ENCODE data around the gene ATM. TPM values are rescaled to one million over a fixed set of nuclear protein-coding genes. Genes with fewer than 3 reads are reported as not detected.

ATM gene
- total RNA-seq, 4 donors from 2014 or later: 28.3 to 73.1 (median 34.1) TPM

GRCh38 chr11:108351468-108351867 lies 128.6 kb downstream of the ATM start:
- peaks cover 34 to 92% (median 47%) of the 10 kb centered on the region in 4 donors for H3K36me3 ChIP-seq
- H3K4me1 ChIP-seq: no peaks in the 10 kb centered on the region
- no peak overlapping the region for H3K27ac ChIP-seq (replicated peaks in 1 of 4)
- intact Hi-C loops (cut with DNase I): no loop called here
- H3K4me3 ChIP-seq: no peak overlapping the region
- no peak for DNase-seq (ENCODE audit: extremely low spot score)
- TF ChIP-seq, protein P1, sequence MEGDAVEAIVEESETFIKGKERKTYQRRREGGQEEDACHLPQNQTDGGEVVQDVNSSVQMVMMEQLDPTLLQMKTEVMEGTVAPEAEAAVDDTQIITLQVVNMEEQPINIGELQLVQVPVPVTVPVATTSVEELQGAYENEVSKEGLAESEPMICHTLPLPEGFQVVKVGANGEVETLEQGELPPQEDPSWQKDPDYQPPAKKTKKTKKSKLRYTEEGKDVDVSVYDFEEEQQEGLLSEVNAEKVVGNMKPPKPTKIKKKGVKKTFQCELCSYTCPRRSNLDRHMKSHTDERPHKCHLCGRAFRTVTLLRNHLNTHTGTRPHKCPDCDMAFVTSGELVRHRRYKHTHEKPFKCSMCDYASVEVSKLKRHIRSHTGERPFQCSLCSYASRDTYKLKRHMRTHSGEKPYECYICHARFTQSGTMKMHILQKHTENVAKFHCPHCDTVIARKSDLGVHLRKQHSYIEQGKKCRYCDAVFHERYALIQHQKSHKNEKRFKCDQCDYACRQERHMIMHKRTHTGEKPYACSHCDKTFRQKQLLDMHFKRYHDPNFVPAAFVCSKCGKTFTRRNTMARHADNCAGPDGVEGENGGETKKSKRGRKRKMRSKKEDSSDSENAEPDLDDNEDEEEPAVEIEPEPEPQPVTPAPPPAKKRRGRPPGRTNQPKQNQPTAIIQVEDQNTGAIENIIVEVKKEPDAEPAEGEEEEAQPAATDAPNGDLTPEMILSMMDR (IDR thresholded peaks at IDR 0.05): no peak
- no peak for TF ChIP-seq POLR2AphosphoS5 (IDR thresholded peaks at IDR 0.05)
- no peak for TF ChIP-seq EP300 (IDR thresholded peaks at IDR 0.05)
- TF ChIP-seq POLR2A (IDR thresholded peaks at IDR 0.05; ENCODE audit: low read depth): no peak
- H3K27me3 ChIP-seq: no peaks in the 10 kb centered on the region
- H3K9me3 ChIP-seq: no peaks in the 10 kb centered on the region

DNA sequence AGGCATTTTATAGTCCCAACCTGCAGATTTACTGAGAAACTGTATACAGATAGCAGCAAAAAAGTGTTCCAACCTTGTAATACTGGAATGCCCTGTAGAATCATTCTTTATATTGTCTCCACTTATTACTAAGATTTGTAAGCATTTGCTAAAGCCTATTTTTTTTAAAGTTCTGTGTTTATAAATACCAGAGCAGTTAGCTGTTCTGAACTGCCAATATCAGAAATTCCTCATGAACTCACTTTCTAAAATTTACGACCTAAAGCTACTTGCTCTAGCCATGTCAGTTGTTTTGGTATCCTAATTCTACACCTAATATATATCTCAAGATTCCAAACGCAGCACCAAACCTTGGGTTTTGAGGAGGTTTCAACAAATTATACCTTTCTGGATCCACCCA lies 141.3 kb downstream of the ATM start:
- intact Hi-C loops (cut with DNase I): no loop called here
- WGBS: 85% methylated on average over 2 of the region's 2 CpGs
- TF ChIP-seq, protein P1 (IDR thresholded peaks at IDR 0.05): no peak
- no peak for TF ChIP-seq EP300 (IDR thresholded peaks at IDR 0.05)
- no peak for TF ChIP-seq POLR2A (IDR thresholded peaks at IDR 0.05; ENCODE audit: low read depth)
- no peak for TF ChIP-seq POLR2AphosphoS5 (IDR thresholded peaks at IDR 0.05)

DNA sequence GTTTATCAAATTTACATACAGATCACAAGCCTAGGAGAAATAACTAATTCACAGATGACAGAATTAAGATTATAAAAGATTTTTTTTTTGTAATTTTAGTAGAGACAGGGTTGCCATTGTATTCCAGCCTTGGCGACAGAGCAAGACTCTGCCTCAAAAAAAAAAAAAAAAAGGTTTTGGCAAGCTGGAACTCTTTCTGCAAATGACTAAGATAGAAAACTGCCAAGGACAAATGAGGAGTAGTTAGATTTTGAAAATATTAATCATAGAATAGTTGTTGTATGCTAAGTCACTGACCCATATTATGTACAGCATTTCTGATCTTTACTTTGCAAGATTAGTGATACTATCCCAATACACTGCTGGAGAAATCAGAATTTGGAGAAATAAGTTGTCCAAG lies 145.3 kb downstream of the ATM start:
- Histone ChIP-seq H3K27me3 (no peaks in the 10 kb centered on the region), H3K36me3 (peaks cover 4 to 26% (median 15%) of the 10 kb centered on the region in 4 donors), H3K27ac (replicated peaks in 1 of 4) (no peak overlapping the region), H3K4me3 (no peak overlapping the region), H3K9me3 (no peaks in the 10 kb centered on the region), H3K4me1 (no peaks in the 10 kb centered on the region)
- TF ChIP-seq EP300 (IDR thresholded peaks at IDR 0.05) (no peak), POLR2AphosphoS5 (IDR thresholded peaks at IDR 0.05) (no peak), POLR2A (IDR thresholded peaks at IDR 0.05; ENCODE audit: low read depth) (no peak)
- TF ChIP-seq, protein P1 (IDR thresholded peaks at IDR 0.05): no peak
- intact Hi-C loops (cut with DNase I): no loop called here
- 91% methylated on average over 1 of the region's 1 CpG for WGBS
- no peak for DNase-seq (ENCODE audit: extremely low spot score)

More for the DNA sequence above, 141.3 kb downstream of the ATM start:
- no peak overlapping the region for H3K27ac ChIP-seq (replicated peaks in 1 of 4)
- no peak overlapping the region for H3K4me3 ChIP-seq
- H3K4me1 ChIP-seq: no peaks in the 10 kb centered on the region
- H3K27me3 ChIP-seq: no peaks in the 10 kb centered on the region
- H3K9me3 ChIP-seq: no peaks in the 10 kb centered on the region
- H3K36me3 ChIP-seq: peaks cover 4 to 26% (median 15%) of the 10 kb centered on the region in 4 donors
- no peak for DNase-seq (ENCODE audit: extremely low spot score)

DNA sequence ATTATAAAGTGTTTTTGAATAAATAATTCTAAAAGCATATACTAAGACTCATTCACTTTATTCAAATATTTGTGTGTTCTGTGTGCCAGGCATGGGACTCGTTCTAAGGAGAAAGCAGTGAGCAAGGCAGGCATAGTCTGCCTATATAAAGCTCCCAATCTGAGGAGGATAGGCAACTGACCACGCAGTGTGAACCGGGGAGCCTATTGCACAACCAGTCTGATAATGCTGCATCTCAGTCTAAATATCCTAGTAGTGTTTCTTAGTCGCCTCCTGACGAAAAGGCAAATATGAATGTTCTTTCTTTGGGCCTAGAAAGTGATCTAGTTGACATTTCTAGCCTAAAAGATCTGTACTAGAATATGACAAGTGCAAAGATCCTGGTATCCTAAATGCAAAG lies 146.2 kb downstream of the ATM start:
- H3K27me3 ChIP-seq: no peaks in the 10 kb centered on the region
- DNase-seq (ENCODE audit: extremely low spot score): no peak
- H3K4me1 ChIP-seq: no peaks in the 10 kb centered on the region
- no peak overlapping the region for H3K4me3 ChIP-seq
- 71% methylated on average over 5 of the region's 5 CpGs for WGBS
- TF ChIP-seq, protein P1 (IDR thresholded peaks at IDR 0.05): no peak
- no peak for TF ChIP-seq POLR2A (IDR thresholded peaks at IDR 0.05; ENCODE audit: low read depth)
- no peak for TF ChIP-seq POLR2AphosphoS5 (IDR thresholded peaks at IDR 0.05)
- TF ChIP-seq EP300 (IDR thresholded peaks at IDR 0.05): no peak
- peaks cover 4 to 26% (median 15%) of the 10 kb centered on the region in 4 donors for H3K36me3 ChIP-seq
- no peak overlapping the region for H3K27ac ChIP-seq (replicated peaks in 1 of 4)
- intact Hi-C loops (cut with DNase I): no loop called here
- no peaks in the 10 kb centered on the region for H3K9me3 ChIP-seq

DNA sequence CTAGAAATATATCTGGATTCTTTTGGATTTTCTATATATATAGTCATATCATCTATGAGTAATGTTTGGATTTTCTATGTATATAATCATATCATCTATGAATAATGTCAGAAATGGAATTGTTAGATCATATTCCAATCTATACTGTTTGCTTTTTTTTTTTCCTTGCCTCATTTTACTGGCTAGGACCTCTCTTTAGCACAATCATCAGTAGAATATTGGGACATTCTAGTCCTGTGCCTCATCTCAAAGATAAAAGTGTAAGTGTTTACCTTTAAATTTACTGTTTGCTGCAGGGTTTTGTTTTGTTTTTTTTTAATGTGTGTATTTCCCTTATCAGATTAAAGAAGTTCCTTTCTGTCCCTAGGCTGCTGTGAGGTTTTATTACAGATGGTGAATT lies 147.4 kb downstream of the ATM start:
- TF ChIP-seq, protein P1 (IDR thresholded peaks at IDR 0.05): no peak
- TF ChIP-seq EP300 (IDR thresholded peaks at IDR 0.05) (no peak), POLR2A (IDR thresholded peaks at IDR 0.05; ENCODE audit: low read depth) (no peak), POLR2AphosphoS5 (IDR thresholded peaks at IDR 0.05) (no peak)

More for the DNA sequence above, 147.4 kb downstream of the ATM start:
- Histone ChIP-seq H3K27ac (replicated peaks in 1 of 4) (no peak overlapping the region), H3K4me1 (no peaks in the 10 kb centered on the region), H3K27me3 (no peaks in the 10 kb centered on the region), H3K9me3 (no peaks in the 10 kb centered on the region), H3K4me3 (no peak overlapping the region), H3K36me3 (peaks cover 1 to 15% (median 9%) of the 10 kb centered on the region in 4 donors)
- no peak for DNase-seq (ENCODE audit: extremely low spot score)
- intact Hi-C loops (cut with DNase I): no loop called here
